PC-3 (cell line): ENCODE measurements around the gene ZDHHC16.

ENCODE experiments used
- CTCF ChIP-seq: fragments of 300-600 bp; sonication (generic); conservative IDR thresholded peaks from 2 replicates; pipeline ENCODE4 v1.5.1; 2017; ENCODE audit warnings: antibody characterized with exemption, low read depth, mild to moderate bottlenecking, low read length
- EZH2 ChIP-seq: fragments of 300-600 bp; sonication (generic); IDR thresholded peaks from one replicate; pipeline ENCODE4 v1.6.1; 2017; ENCODE audit warnings: antibody characterized with exemption, mild to moderate bottlenecking, low read length; ENCODE audit not compliant: unreplicated experiment
- EZH2phosphoT487 ChIP-seq: fragments of 300-600 bp; sonication (generic); IDR thresholded peaks from 2 replicates; pipeline ENCODE4 v1.6.1; 2018; ENCODE audit warnings: mild to moderate bottlenecking, antibody characterized with exemption, low read length, borderline replicate concordance

GRCh38 chr10:97411406-97411805 lies 34.6 kb upstream of the ZDHHC16 start:
- no peak for TF ChIP-seq CTCF
- TF ChIP-seq EZH2phosphoT487, result no peak
- no peak for TF ChIP-seq EZH2
